Measurements from ENCODE around the gene KRT79. TPM values are rescaled to one million over a fixed set of nuclear protein-coding genes. Genes with fewer than 3 reads are reported as not detected.

Gene KRT79
- polyA plus RNA-seq, 1 of the 3 experiments (the other 2 are of a cell fraction) = not detected

- Histone ChIP-seq H3K36me3 (replicated peaks in 1 of 2; ENCODE audit: control insufficient read depth in 1 of 2, insufficient read depth in 2 of 2, low read length in 1 of 2) (no peaks in the 10 kb centered on the region), H3F3A (replicated peaks; ENCODE audit: insufficient read depth) (no peaks in the 10 kb centered on the region), H3K4me3 (ENCODE audit: low read depth in 2 of 2, low read length in 1 of 2) (no peak overlapping the region), H3K9ac (no peak overlapping the region), H2AFZ (ENCODE audit: low read depth) (no peak overlapping the region), H3K4me2 (no peak overlapping the region), H3K79me2 (ENCODE audit: insufficient read depth) (no peaks in the 10 kb centered on the region), H3K27ac (ENCODE audit: low read depth in 2 of 2, low read length in 1 of 2) (no peak overlapping the region), H3K9me3 (no peaks in the 10 kb centered on the region), H3K4me1 (ENCODE audit: control insufficient read depth in 1 of 2, insufficient read depth in 2 of 2, low read depth in 1 of 2, low read length in 1 of 2) (no peaks in the 10 kb centered on the region), H4K20me1 (ENCODE audit: insufficient read depth) (no peaks in the 10 kb centered on the region), H3K27me3 (ENCODE audit: insufficient read depth) (peaks cover 14% of the 10 kb centered on the region; the same call in 1 of the 2 replicates), H3K9me2 (no peaks in the 10 kb centered on the region)
- TF ChIP-seq GABPA (IDR thresholded peaks at IDR 0.05; ENCODE audit: low read depth) (no peak), FOXJ3 (CRISPR knock-in tag; IDR thresholded peaks at IDR 0.05) (no peak), SMC3 (IDR thresholded peaks at IDR 0.05; ENCODE audit: low read depth, low read length) (no peak), RCOR1 (IDR thresholded peaks at IDR 0.05; ENCODE audit: low read length) (no peak), CHD2 (IDR thresholded peaks at IDR 0.05; ENCODE audit: low read length, partially characterized antibody) (no peak), MEF2A (IDR thresholded peaks at IDR 0.05; ENCODE audit: borderline replicate concordance, low read depth) (no peak), EZH2phosphoT487 (IDR thresholded peaks at IDR 0.05; ENCODE audit: borderline replicate concordance, low read depth) (no peak), RAD21 (IDR thresholded peaks at IDR 0.05; ENCODE audit: low read length) (no peak), TEAD4 (IDR thresholded peaks at IDR 0.05; ENCODE audit: borderline replicate concordance, insufficient read depth) (no peak), TCF12 (IDR thresholded peaks at IDR 0.05) (no peak), PBX3 (IDR thresholded peaks at IDR 0.05) (no peak), TAF1 (IDR thresholded peaks at IDR 0.05; ENCODE audit: borderline replicate concordance, low read depth, low read length) (no peak), NFIC (IDR thresholded peaks at IDR 0.05; ENCODE audit: borderline replicate concordance) (no peak), YY1 (IDR thresholded peaks at IDR 0.05; ENCODE audit: low read depth) (no peak), GATA2 (CRISPR knock-in tag; IDR thresholded peaks at IDR 0.05) (no peak), POLR2AphosphoS5 (IDR thresholded peaks at IDR 0.05; ENCODE audit: low read depth, low read length) (no peak)
- TF ChIP-seq, protein P1, sequence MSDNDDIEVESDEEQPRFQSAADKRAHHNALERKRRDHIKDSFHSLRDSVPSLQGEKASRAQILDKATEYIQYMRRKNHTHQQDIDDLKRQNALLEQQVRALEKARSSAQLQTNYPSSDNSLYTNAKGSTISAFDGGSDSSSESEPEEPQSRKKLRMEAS (IDR thresholded peaks at IDR 0.05; ENCODE audit: low read depth) = no peak
- TF ChIP-seq, protein P2, sequence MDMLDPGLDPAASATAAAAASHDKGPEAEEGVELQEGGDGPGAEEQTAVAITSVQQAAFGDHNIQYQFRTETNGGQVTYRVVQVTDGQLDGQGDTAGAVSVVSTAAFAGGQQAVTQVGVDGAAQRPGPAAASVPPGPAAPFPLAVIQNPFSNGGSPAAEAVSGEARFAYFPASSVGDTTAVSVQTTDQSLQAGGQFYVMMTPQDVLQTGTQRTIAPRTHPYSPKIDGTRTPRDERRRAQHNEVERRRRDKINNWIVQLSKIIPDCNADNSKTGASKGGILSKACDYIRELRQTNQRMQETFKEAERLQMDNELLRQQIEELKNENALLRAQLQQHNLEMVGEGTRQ (IDR thresholded peaks at IDR 0.05; ENCODE audit: borderline replicate concordance, low read depth, low read length) = no peak
- TF ChIP-seq, protein P3, sequence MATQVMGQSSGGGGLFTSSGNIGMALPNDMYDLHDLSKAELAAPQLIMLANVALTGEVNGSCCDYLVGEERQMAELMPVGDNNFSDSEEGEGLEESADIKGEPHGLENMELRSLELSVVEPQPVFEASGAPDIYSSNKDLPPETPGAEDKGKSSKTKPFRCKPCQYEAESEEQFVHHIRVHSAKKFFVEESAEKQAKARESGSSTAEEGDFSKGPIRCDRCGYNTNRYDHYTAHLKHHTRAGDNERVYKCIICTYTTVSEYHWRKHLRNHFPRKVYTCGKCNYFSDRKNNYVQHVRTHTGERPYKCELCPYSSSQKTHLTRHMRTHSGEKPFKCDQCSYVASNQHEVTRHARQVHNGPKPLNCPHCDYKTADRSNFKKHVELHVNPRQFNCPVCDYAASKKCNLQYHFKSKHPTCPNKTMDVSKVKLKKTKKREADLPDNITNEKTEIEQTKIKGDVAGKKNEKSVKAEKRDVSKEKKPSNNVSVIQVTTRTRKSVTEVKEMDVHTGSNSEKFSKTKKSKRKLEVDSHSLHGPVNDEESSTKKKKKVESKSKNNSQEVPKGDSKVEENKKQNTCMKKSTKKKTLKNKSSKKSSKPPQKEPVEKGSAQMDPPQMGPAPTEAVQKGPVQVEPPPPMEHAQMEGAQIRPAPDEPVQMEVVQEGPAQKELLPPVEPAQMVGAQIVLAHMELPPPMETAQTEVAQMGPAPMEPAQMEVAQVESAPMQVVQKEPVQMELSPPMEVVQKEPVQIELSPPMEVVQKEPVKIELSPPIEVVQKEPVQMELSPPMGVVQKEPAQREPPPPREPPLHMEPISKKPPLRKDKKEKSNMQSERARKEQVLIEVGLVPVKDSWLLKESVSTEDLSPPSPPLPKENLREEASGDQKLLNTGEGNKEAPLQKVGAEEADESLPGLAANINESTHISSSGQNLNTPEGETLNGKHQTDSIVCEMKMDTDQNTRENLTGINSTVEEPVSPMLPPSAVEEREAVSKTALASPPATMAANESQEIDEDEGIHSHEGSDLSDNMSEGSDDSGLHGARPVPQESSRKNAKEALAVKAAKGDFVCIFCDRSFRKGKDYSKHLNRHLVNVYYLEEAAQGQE (IDR thresholded peaks at IDR 0.05; ENCODE audit: low read depth, low read length) = no peak
- TF ChIP-seq, protein P4, sequence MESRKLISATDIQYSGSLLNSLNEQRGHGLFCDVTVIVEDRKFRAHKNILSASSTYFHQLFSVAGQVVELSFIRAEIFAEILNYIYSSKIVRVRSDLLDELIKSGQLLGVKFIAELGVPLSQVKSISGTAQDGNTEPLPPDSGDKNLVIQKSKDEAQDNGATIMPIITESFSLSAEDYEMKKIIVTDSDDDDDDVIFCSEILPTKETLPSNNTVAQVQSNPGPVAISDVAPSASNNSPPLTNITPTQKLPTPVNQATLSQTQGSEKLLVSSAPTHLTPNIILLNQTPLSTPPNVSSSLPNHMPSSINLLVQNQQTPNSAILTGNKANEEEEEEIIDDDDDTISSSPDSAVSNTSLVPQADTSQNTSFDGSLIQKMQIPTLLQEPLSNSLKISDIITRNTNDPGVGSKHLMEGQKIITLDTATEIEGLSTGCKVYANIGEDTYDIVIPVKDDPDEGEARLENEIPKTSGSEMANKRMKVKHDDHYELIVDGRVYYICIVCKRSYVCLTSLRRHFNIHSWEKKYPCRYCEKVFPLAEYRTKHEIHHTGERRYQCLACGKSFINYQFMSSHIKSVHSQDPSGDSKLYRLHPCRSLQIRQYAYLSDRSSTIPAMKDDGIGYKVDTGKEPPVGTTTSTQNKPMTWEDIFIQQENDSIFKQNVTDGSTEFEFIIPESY (IDR thresholded peaks at IDR 0.05; ENCODE audit: borderline replicate concordance, low read depth) = no peak
- 35% methylated on average over 5 of the region's 6 CpGs for WGBS (ENCODE audit: low lambda C conversion rate)
- POLR2A ChIA-PET = no interaction called here
- CTCF ChIA-PET = no interaction called here
- no peak for DNase-seq
Measured at GRCh38 chr12:52787324-52788191, 46.6 kb downstream of the KRT79 start.

All from SK-N-SH (cell line).